ENCODE data around the gene PRUNE1.

DNA sequence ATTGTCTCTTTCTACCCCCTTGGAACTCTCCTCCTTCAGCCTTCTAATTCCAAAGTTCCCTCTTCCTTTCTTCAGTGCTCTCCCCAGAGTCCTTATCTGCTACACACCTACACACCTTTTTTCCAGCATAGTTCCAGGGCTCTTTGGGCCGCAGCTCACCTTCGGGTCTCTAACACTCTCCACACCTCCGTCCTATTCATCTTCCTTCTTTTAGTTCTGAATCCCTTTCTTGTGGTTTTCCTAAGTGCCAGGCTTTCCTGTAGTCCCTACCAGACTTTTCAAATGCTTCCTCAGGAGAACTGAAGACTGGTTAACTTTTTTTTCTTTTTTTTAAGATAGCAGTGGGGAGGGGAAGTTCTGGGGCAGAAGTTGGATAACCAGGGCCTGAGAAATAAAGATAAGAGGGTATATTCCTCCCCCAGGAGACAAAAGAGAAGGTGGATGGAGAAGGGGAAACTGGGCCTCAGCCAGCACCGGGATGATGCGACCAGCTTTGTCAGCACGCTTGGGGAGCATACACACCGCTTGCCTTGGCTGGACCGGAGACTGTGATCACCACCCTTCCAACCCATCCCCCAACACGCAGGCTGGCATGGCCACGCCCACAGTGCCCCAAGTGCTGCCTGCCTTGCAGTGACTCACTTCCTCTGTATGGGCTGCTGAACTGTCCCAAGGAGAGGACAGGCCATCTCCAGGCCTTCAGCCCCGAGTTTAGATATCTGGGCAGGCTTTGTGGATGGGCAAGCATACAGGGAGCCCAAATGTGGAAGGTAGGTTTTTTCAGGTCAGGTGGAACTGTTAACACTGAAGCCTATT, 31.2 kb upstream of the PRUNE1 start:
- TF ChIP-seq, protein P1, sequence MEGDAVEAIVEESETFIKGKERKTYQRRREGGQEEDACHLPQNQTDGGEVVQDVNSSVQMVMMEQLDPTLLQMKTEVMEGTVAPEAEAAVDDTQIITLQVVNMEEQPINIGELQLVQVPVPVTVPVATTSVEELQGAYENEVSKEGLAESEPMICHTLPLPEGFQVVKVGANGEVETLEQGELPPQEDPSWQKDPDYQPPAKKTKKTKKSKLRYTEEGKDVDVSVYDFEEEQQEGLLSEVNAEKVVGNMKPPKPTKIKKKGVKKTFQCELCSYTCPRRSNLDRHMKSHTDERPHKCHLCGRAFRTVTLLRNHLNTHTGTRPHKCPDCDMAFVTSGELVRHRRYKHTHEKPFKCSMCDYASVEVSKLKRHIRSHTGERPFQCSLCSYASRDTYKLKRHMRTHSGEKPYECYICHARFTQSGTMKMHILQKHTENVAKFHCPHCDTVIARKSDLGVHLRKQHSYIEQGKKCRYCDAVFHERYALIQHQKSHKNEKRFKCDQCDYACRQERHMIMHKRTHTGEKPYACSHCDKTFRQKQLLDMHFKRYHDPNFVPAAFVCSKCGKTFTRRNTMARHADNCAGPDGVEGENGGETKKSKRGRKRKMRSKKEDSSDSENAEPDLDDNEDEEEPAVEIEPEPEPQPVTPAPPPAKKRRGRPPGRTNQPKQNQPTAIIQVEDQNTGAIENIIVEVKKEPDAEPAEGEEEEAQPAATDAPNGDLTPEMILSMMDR (IDR thresholded peaks at IDR 0.05), result no peak
- peak in 1 of 2 donors; percentile 54 for TF ChIP-seq POLR2A (IDR thresholded peaks at IDR 0.05)

All from thyroid gland (tissue), 4 donors.